ENCODE results near the gene B4GALT6. TPM values are rescaled to one million over a fixed set of nuclear protein-coding genes. Genes with fewer than 3 reads are reported as not detected.

The B4GALT6 gene
- total and polyA plus RNA-seq, 10 of the 15 experiments (the other 5 are each of a cell fraction or from before 2014, with no cell fraction given): 11.9 to 47.4 (median 18.0) TPM

GRCh38 chr18:31718386-31718785 is 34.0 kb upstream of the B4GALT6 start:
- BruUV-seq (replicated peaks): no TSS peak
- ChIA-PET CTCF (interaction anchor here (0.6 to 1.4 kb wide), 3 partner anchors 103 to 162 kb away, joined by 3 to 5 read pairs (median 5); no protein-coding TSS in a partner anchor), SMC1A (ENCODE audit: uncharacterized antibody, unreplicated experiment) (interaction anchor here (0.9 to 3.2 kb wide), 5 partner anchors 18 to 172 kb away, joined by 3 to 18 read pairs (median 3); no protein-coding TSS in a partner anchor), RAD21 (ENCODE audit: unreplicated experiment) (no interaction called here), POLR2A (no interaction called here)
- H3K4me3 ChIP-seq: no peak overlapping the region
- TF ChIP-seq SPI1 (IDR thresholded peaks at IDR 0.05; ENCODE audit: borderline replicate concordance, insufficient read depth, low read depth, low read length) (no peak), KDM1A (IDR thresholded peaks at IDR 0.05; ENCODE audit: borderline replicate concordance) (no peak), EZH2 (IDR thresholded peaks at IDR 0.05; ENCODE audit: borderline replicate concordance, control insufficient read depth, low read depth, low read length) (no peak), IKZF2 (IDR thresholded peaks at IDR 0.05) (no peak), POLR2AphosphoS5 (IDR thresholded peaks at IDR 0.05; ENCODE audit: low read length) (no peak), ASH2L (IDR thresholded peaks at IDR 0.05; ENCODE audit: borderline replicate concordance, low read depth) (no peak), CREM (IDR thresholded peaks at IDR 0.05; ENCODE audit: low read depth) (no peak), ZNF207 (IDR thresholded peaks at IDR 0.05; ENCODE audit: borderline replicate concordance) (no peak), SMAD5 (IDR thresholded peaks at IDR 0.05; ENCODE audit: low read depth) (no peak), TCF3 (IDR thresholded peaks at IDR 0.05; ENCODE audit: borderline replicate concordance, insufficient read depth, low read depth, low read length) (no peak)
- TF ChIP-seq, protein P1, sequence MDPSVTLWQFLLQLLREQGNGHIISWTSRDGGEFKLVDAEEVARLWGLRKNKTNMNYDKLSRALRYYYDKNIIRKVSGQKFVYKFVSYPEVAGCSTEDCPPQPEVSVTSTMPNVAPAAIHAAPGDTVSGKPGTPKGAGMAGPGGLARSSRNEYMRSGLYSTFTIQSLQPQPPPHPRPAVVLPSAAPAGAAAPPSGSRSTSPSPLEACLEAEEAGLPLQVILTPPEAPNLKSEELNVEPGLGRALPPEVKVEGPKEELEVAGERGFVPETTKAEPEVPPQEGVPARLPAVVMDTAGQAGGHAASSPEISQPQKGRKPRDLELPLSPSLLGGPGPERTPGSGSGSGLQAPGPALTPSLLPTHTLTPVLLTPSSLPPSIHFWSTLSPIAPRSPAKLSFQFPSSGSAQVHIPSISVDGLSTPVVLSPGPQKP (IDR thresholded peaks at IDR 0.05; ENCODE audit: low read depth, low read length): no peak
- FAIRE-seq (no peak), DNase-seq (ENCODE audit: low read depth, low spot score) (no peak), ATAC-seq (no peak)
- no peak overlapping the region for H3K4me2 ChIP-seq (ENCODE audit: control insufficient read depth, insufficient read depth)
- no peaks in the 10 kb centered on the region for H3K36me3 ChIP-seq (ENCODE audit: control insufficient read depth in 2 of 2, insufficient read depth in 2 of 2, low read length in 1 of 2)
- H3K79me2 ChIP-seq (ENCODE audit: control insufficient read depth, insufficient read depth, low read length): no peaks in the 10 kb centered on the region
- H3K4me1 ChIP-seq (ENCODE audit: control insufficient read depth, insufficient read depth, low read length): no peaks in the 10 kb centered on the region
- in situ Hi-C loops (cut with MboI) (no loop called here), intact Hi-C loops (cut with micrococcal nuclease; ENCODE audit: unreplicated experiment) (no loop called here)
- H3K9ac ChIP-seq (ENCODE audit: control insufficient read depth, insufficient read depth, low read length): no peak overlapping the region
- H3K9me3 ChIP-seq (replicated peaks; ENCODE audit: control insufficient read depth, insufficient read depth, low read length): no peaks in the 10 kb centered on the region; the same call in 1 of the 3 replicates
- H2AFZ ChIP-seq (ENCODE audit: control insufficient read depth, low read depth, low read length): no peak overlapping the region
- H3K27ac ChIP-seq (ENCODE audit: control insufficient read depth, insufficient read depth): no peak overlapping the region
- 37% methylated on average over 3 of the region's 3 CpGs for WGBS (ENCODE audit: insufficient coverage, insufficient replicate concordance, low lambda C conversion rate, missing lambda C conversion rate)
- H3K27me3 ChIP-seq (replicated peaks in 1 of 2; ENCODE audit: control insufficient read depth in 2 of 2, insufficient read depth in 2 of 2, low read length in 1 of 2): no peaks in the 10 kb centered on the region
- no peaks in the 10 kb centered on the region for H4K20me1 ChIP-seq (ENCODE audit: control insufficient read depth, insufficient read depth)
